Neutrophil (primary cell): Measurements from ENCODE around the gene HELZ2.
A peak's percentile ranks its signal among the peaks of the same experiment; 100 is the strongest.

Experiments
- H3K27ac ChIP-seq: fragments of 200-600 bp; sonication (generic); 2 replicates; pipeline ENCODE4 v1.5.1; 2016; ENCODE audit warnings: mild to moderate bottlenecking, moderate library complexity
- H3K27me3 ChIP-seq: fragments of 200-600 bp; sonication (generic); 2 replicates; pipeline ENCODE4 v1.6.0; 2016; ENCODE audit warnings: mild to moderate bottlenecking
- H3K36me3 ChIP-seq: fragments of 200-600 bp; sonication (generic); 2 replicates; pipeline ENCODE4 v1.5.1; 2017
- H3K4me1 ChIP-seq, 2 experiments: fragments of 200-600 bp in 1 of 2; sonication (generic) in 1 of 2; 1 replicate in 1 of 2; 2 replicates in 1 of 2; pipeline versions ENCODE4 v1.5.1 to v1.6.1; 2013 to 2016; ENCODE audit warnings: low read depth in 1 of 2, low read length in 1 of 2, mild to moderate bottlenecking in 1 of 2, moderate library complexity in 1 of 2; ENCODE audit not compliant: control insufficient read depth in 1 of 2, insufficient read depth in 1 of 2
- H3K4me3 ChIP-seq, 2 experiments: fragments of 200-600 bp in 1 of 2; sonication (generic) in 1 of 2; 1 replicate in 1 of 2; 2 replicates in 1 of 2; pipeline ENCODE4 v1.5.1; 2013 to 2016; ENCODE audit warnings: low read depth in 1 of 2, low read length in 1 of 2, mild to moderate bottlenecking in 1 of 2, moderate library complexity in 1 of 2
- H3K9me3 ChIP-seq: fragments of 200-600 bp; sonication (generic); 2 replicates; pipeline ENCODE4 v1.5.1; 2016
- CTCF ChIP-seq: fragments of 200-600 bp; sonication (generic); IDR thresholded peaks from 2 replicates; pipeline ENCODE4 v1.5.1; 2016; ENCODE audit warnings: antibody characterized with exemption

Gene HELZ2

DNA sequence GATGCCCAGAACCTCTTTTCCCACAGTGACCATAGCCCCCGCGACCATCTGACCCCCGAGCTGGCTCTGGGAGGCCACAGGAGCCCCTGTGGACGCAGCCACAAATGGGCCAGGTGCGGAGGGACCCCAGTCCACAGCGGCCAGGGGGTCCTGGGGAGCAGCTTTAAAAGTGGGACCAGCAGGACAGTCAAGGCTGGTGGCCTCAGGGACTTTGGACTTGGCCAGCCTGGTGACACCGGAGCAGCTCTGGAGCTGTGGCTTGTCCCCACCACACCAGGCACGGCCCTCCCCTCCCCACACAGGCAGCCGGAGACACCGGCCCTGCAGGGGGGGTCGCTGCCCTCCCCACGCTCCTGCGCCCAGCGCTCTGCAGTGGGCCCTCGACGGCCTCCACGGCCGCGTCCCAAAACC lies 16.6 kb downstream of the HELZ2 start:
- peaks cover 2% of the 10 kb centered on the region for H3K9me3 ChIP-seq
- H3K4me1 ChIP-seq = peaks cover 9 to 17% of the 10 kb centered on the region in 2 experiments
- H3K4me3 ChIP-seq = no peak overlapping the region
- peaks cover 43% of the 10 kb centered on the region for H3K27me3 ChIP-seq
- no peak for TF ChIP-seq CTCF
- H3K36me3 ChIP-seq = peaks cover 70% of the 10 kb centered on the region
- no peak overlapping the region for H3K27ac ChIP-seq

GRCh38 chr20:63556873-63557478 lies 17.1 kb downstream of the HELZ2 start:
- H3K4me3 ChIP-seq = no peak overlapping the region
- peaks cover 48% of the 10 kb centered on the region for H3K27me3 ChIP-seq
- no peak for TF ChIP-seq CTCF
- peaks cover 65% of the 10 kb centered on the region for H3K36me3 ChIP-seq
- H3K27ac ChIP-seq = no peak overlapping the region
- H3K9me3 ChIP-seq = peaks cover 2% of the 10 kb centered on the region
- H3K4me1 ChIP-seq = peaks cover 9 to 17% of the 10 kb centered on the region in 2 experiments

GRCh38 chr20:63555661-63556381 lies 18.2 kb downstream of the HELZ2 start:
- no peak for TF ChIP-seq CTCF
- no peak overlapping the region for H3K4me3 ChIP-seq
- peaks cover 9 to 17% of the 10 kb centered on the region in 2 experiments for H3K4me1 ChIP-seq
- no peak overlapping the region for H3K27ac ChIP-seq
- peaks cover 53% of the 10 kb centered on the region for H3K36me3 ChIP-seq
- H3K27me3 ChIP-seq = peaks cover 60% of the 10 kb centered on the region
- H3K9me3 ChIP-seq = peaks cover 2% of the 10 kb centered on the region

- Histone ChIP-seq H3K27me3 (peaks cover 72% of the 10 kb centered on the region), H3K36me3 (peaks cover 41% of the 10 kb centered on the region), H3K4me3 (peak overlapping the region; percentile 32 to 55), H3K27ac (no peak overlapping the region), H3K4me1 (peaks cover 9 to 17% of the 10 kb centered on the region in 2 experiments), H3K9me3 (no peaks in the 10 kb centered on the region)
- no peak for TF ChIP-seq CTCF
These were observed 19.4 kb downstream of the HELZ2 start for GRCh38 chr20:63554361-63555278.

GRCh38 chr20:63553933-63554290 lies 20.1 kb downstream of the HELZ2 start, which contains the start of gene FNDC11:
Gene FNDC11 (plus strand): TSS chr20:63554159. CDS start chr20:63555664, 1,505 bp downstream.
- peaks cover 79% of the 10 kb centered on the region for H3K27me3 ChIP-seq

More at GRCh38 chr20:63553933-63554290, 20.1 kb downstream of the HELZ2 start, which contains the start of gene FNDC11:
- Histone ChIP-seq H3K9me3 (no peaks in the 10 kb centered on the region), H3K36me3 (peaks cover 34% of the 10 kb centered on the region), H3K4me3 (peak within 1 kb of the TSS; percentile 55 to 60), H3K27ac (peak within 1 kb of the TSS; percentile 21), H3K4me1 (peaks cover 9 to 17% of the 10 kb centered on the region in 2 experiments)
- no peak for TF ChIP-seq CTCF
